Heart left ventricle (tissue), 16 donors: ENCODE results near the gene MPPE1. TPM values are rescaled to one million over a fixed set of nuclear protein-coding genes. Genes with fewer than 3 reads are reported as not detected.

Experiments used
- ATAC-seq, 4 donors: fragments of 200-7000 bp; cut with Tn5 transposase; one replicate each; pipeline ENCODE4 v1.9.1; 2020 to 2022; ENCODE audit warnings: moderate library complexity in 4 of 4, mild to moderate bottlenecking in 3 of 4, moderate number of reproducible peaks in 1 of 4
- DNase-seq, 5 donors: peaks; one replicate each; pipeline ENCODE4 v3.0.0-alpha.2; 2020
- H3K27ac ChIP-seq, 12 donors: fragments of 200-600 bp; sonication (generic) in 4 of 12; one replicate each; pipeline versions ENCODE4 v1.5.0 to v1.8.0; 2016 to 2022; ENCODE audit warnings: mild to moderate bottlenecking in 2 of 12
- H3K27me3 ChIP-seq, 9 donors: fragments of 200-600 bp; sonication (generic) in 2 of 9; one replicate each; pipeline versions ENCODE4 v1.5.1 to v1.8.0; 2016 to 2022; ENCODE audit warnings: mild to moderate bottlenecking in 3 of 9
- H3K36me3 ChIP-seq, 9 donors: fragments of 200-600 bp; sonication (generic) in 2 of 9; one replicate each; pipeline versions ENCODE4 v1.5.0 to v1.8.0; 2018 to 2022; ENCODE audit warnings: mild to moderate bottlenecking in 2 of 9
- H3K4me1 ChIP-seq, 12 donors: fragments of 200-600 bp; sonication (generic) in 4 of 12; one replicate each; pipeline versions ENCODE4 v1.5.0 to v1.8.0; 2016 to 2022; ENCODE audit warnings: mild to moderate bottlenecking in 3 of 12
- H3K4me3 ChIP-seq, 12 donors: fragments of 200-600 bp; sonication (generic) in 4 of 12; one replicate each; pipeline versions ENCODE4 v1.5.0 to v1.8.0; 2017 to 2022; ENCODE audit warnings: mild to moderate bottlenecking in 9 of 12, moderate library complexity in 4 of 12
- H3K9me3 ChIP-seq, 12 donors: fragments of 200-600 bp; sonication (generic) in 4 of 12; one replicate each; pipeline versions ENCODE4 v1.5.0 to v1.8.0; 2016 to 2022; ENCODE audit warnings: mild to moderate bottlenecking in 1 of 12
- POLR2A ChIP-seq, 2 donors: fragments of 450-650 bp; IDR thresholded peaks; one replicate each; pipeline ENCODE4 v1.6.1; 2017; ENCODE audit warnings: antibody characterized with exemption in 2 of 2, mild to moderate bottlenecking in 2 of 2, moderate library complexity in 2 of 2
- WGBS, 4 donors: extraction: QIAGEN DNeasy Blood & Tissue Kit in 2 of 4; methylation state at CpG; one replicate each; pipeline versions ENCODE4 v1.1.5 to v1.1.7; 2013 to 2018; 5-methylcytosine and 5-hydroxymethylcytosine counted together
- intact Hi-C, 10 donors: fragments of 100-400 bp; cut with DNase I; formaldehyde crosslinking; loops; one replicate each; pipeline versions ENCODE4 v1.11.1 to v1.14.2; 2022
- polyA plus RNA-seq, 2 donors: library from polyadenylated mRNA; stranded (reverse); fragments of 200-250 nt; gene quantifications; one replicate each; pipeline ENCODE4 v1.2.3, GENCODE V29; 2013
- total RNA-seq, 9 donors: library from RNA; depleted of rRNA in 2 of 9; stranded (reverse); fragments of >200 nt in 2 of 9; fragmentation: NEBNext Ultra II Directional in 3 of 9; extraction: Animal tissue kit (Norgen Biotek cat#: 25700) in 3 of 9; gene quantifications; one replicate each; pipeline versions ENCODE4 v1.1.0 to v1.2.4, GENCODE V29; 2016 to 2023
- TF ChIP-seq, protein P1 (sequence below), 12 donors: fragments of 200-600 bp; sonication (generic) in 4 of 12; IDR thresholded peaks; one replicate each; pipeline versions ENCODE4 v1.5.0 to v1.8.0; 2018 to 2022; ENCODE audit warnings: antibody characterized with exemption in 12 of 12, mild to moderate bottlenecking in 5 of 12
- donor health status: ischemic (EF 13 %, LVEDD 7.1; RV severe dilation, severe dysfunction).
- donor health status: healthy with polysubstance abuse.
- donor health status: DM: no; HTN: yes; CAD: no.
- donor health status: DM: no; HTN: no; CAD: no.
- donor health status: ischemic (EF 25% LVEDD 6.9; RV normal size, moderate dysfunction).
- donor health status: ischemic (EF 25% LVEDD 5.7; RV mildly dilated, moderate dysfunction).
- donor health status: healthy.
- donor health status: DM: yes; HTN: yes; CAD: no.
- donor health status: ischemic (EF 35%, LVEDD 5.7; RV mildly dilated, moderate dysfunction).
- donor health status: nonischemic (EF 11% LVEDD 7.7; RV severe dilation, severe dysfunction).
- donor health status: DM: yes; HTN: yes; CAD: no.
- donor health status: PGD.
- donor health status: ischemic (EF 29% LVEDD 5.4; RV normal size, mild dysfunction).
- donor health status: nonischemic (EF 23%, LVEDD 6.1; RV moderate dilation, normal function).

Gene MPPE1
- total and polyA plus RNA-seq, 11 donors, result 17.8 to 45.5 (median 29.6) TPM

DNA sequence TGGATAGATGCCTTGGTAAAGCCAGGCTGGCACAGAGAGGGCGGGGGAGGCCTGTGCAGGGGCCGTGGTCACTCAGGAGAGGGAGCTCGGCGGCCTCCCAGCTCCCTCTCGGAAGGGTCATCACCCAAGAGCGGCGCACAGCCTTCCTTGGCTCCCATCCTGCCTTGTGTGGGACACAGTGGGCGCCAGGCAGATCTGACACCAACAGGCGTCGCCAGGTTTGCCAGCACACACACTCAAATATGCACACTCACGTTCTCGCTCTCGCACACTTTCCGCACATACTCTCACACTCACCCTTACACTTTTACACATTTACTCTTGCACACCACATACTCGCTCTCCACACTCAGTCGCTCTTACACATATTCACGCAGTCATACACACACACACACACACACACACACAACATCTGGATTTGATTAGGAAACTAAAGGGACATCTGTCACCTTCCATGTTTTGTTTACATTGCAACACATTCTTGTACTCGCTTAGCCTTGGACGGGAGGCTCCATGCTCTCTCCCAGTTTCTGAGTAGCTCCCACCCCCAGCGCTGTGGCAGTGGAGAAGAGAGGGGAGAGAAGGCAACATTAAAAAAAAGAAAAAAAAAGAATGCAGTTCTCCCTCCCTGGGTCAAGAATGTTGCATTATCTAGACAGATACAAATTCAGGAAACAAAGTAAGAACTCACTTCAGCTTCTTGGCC lies 46.4 kb downstream of the MPPE1 start:
- no peak overlapping the region for H3K27ac ChIP-seq
- intact Hi-C loops, result loop anchor here in 2 of 10 donors (10.0 kb wide), 1 partner anchor 207 kb away; no protein-coding TSS in a partner anchor
- peaks cover 0 to 28% (median 5%) of the 10 kb centered on the region in 12 donors for H3K4me1 ChIP-seq
- no peak for ATAC-seq
- H3K36me3 ChIP-seq, result no peaks in the 10 kb centered on the region
- no peaks in the 10 kb centered on the region for H3K27me3 ChIP-seq
- no peaks in the 10 kb centered on the region for H3K9me3 ChIP-seq
- TF ChIP-seq POLR2A (IDR thresholded peaks at IDR 0.05), result no peak
- TF ChIP-seq, protein P1, sequence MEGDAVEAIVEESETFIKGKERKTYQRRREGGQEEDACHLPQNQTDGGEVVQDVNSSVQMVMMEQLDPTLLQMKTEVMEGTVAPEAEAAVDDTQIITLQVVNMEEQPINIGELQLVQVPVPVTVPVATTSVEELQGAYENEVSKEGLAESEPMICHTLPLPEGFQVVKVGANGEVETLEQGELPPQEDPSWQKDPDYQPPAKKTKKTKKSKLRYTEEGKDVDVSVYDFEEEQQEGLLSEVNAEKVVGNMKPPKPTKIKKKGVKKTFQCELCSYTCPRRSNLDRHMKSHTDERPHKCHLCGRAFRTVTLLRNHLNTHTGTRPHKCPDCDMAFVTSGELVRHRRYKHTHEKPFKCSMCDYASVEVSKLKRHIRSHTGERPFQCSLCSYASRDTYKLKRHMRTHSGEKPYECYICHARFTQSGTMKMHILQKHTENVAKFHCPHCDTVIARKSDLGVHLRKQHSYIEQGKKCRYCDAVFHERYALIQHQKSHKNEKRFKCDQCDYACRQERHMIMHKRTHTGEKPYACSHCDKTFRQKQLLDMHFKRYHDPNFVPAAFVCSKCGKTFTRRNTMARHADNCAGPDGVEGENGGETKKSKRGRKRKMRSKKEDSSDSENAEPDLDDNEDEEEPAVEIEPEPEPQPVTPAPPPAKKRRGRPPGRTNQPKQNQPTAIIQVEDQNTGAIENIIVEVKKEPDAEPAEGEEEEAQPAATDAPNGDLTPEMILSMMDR (IDR thresholded peaks at IDR 0.05), result no peak
- no peak for DNase-seq
- 84 to 90% (median 86%) methylated on average over 20 of the region's 20 CpGs for WGBS, 4 donors
- no peak overlapping the region for H3K4me3 ChIP-seq

DNA sequence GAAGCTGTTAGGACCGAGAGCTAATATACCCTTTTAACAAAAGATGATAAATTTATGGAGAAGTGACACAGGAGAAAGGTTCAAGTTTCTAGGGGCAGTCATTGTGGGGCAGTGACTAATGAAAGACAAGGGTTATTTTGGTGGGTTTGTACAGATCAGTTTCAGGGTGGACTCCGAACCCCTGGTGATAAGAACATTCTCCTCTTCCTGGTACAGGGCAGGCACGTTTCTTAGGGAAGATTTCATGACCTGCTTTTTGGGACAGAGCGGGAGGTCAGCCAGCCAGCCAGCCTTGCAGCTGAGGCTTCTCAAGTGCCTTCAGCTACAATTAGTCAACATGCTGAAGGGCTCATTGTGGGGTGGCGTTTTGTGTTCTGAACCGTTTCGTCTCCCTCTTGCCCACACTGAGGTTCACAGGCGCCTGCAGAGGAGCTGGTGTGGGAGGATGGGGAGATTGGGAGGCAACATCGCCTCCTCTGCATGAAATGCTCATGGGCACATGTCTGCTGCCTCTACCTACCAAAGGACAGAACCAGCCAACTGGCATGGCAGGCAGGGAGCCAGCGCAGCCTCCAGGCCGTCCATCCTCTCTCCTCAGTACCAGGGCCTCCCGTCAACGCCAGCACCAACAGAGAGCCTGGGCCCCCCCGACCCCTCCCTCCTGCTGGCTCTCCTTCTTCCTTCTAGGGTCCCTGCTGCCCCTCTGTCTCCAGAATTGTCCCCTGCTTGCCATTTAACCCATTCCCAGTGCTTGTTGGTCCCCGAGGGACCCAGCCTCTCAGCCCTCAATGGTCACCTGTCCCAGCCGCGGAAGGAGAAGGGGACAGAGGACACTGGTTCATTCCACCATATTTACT lies 47.3 kb downstream of the MPPE1 start:
- no peak overlapping the region for H3K27ac ChIP-seq
- no peak overlapping the region for H3K4me3 ChIP-seq
- H3K27me3 ChIP-seq, result no peaks in the 10 kb centered on the region
- DNase-seq, result no peak
- intact Hi-C loops, result loop anchor here in 2 of 10 donors (10.0 kb wide), 1 partner anchor 206 kb away; no protein-coding TSS in a partner anchor
- H3K9me3 ChIP-seq, result no peaks in the 10 kb centered on the region
- H3K36me3 ChIP-seq, result no peaks in the 10 kb centered on the region
- WGBS, 4 donors, result 86 to 91% (median 87%) methylated on average over 17 of the region's 17 CpGs
- ATAC-seq, result no peak
- TF ChIP-seq, protein P1 (IDR thresholded peaks at IDR 0.05), result no peak
- TF ChIP-seq POLR2A (IDR thresholded peaks at IDR 0.05), result no peak
- peaks cover 0 to 33% (median 5%) of the 10 kb centered on the region in 12 donors for H3K4me1 ChIP-seq

DNA sequence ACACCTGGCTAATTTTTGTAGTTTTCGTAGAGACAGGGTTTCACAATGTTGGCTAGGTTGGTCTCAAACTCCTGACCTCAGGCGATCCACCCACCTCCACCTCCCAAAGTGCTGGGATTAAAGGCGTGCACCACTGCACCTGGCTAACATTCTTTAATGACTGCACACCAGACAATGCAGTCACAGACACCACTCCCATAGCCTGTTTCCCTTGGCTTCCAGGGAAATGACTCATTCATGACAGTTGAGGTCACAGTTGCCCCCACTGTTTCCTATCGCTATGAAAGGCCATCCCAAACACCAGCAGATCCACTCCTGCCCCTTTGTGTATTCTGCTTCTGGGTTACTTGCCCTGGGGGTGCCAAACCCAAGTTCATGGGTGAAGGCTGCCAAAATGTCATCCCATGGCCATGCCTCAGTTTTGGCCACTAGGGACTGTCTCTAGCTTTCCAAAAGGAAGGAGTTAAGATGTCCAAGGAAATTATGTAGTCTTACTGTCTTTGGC lies 48.2 kb downstream of the MPPE1 start:
- TF ChIP-seq, protein P1 (IDR thresholded peaks at IDR 0.05), result no peak
- TF ChIP-seq POLR2A (IDR thresholded peaks at IDR 0.05), result no peak
- H3K4me1 ChIP-seq, result peaks cover 0 to 41% (median 5%) of the 10 kb centered on the region in 12 donors
- H3K9me3 ChIP-seq, result no peaks in the 10 kb centered on the region
- intact Hi-C loops, result loop anchor here in 6 of 10 donors (5.0 to 10.0 kb wide), 4 partner anchors 45 to 217 kb away; partner anchors contain the start of gene MPPE1 (in 1 of the 6)
- no peak for DNase-seq
- no peak overlapping the region for H3K27ac ChIP-seq
- H3K4me3 ChIP-seq, result no peak overlapping the region
- WGBS, 4 donors, result 70 to 73% (median 71%) methylated on average over 3 to 4 of the region's 4 CpGs
- peaks cover 0 to 6% (median 1%) of the 10 kb centered on the region in 9 donors for H3K36me3 ChIP-seq
- H3K27me3 ChIP-seq, result no peaks in the 10 kb centered on the region
- peak in 1 of 4 donors; percentile 34 for ATAC-seq
